ENCODE measurements around the gene C16orf78.

The C16orf78 gene

GRCh38 chr16:49365711-49366509, 7.7 kb upstream of the C16orf78 start:
- no peak overlapping the region for H3K27ac ChIP-seq
- no peaks in the 10 kb centered on the region for H3K9me3 ChIP-seq (ENCODE audit: low read depth, low read length)
- H3K9ac ChIP-seq (ENCODE audit: insufficient read length): no peak overlapping the region
- no peak for TF ChIP-seq POLR2AphosphoS5 (IDR thresholded peaks at IDR 0.05; ENCODE audit: borderline replicate concordance, low read depth, low read length)
- TF ChIP-seq FOXP2 (optimal IDR thresholded peaks at IDR 0.05; ENCODE audit: control extremely low read depth, extremely low read length, insufficient read depth): no peak
- no peak for TF ChIP-seq EZH2 (IDR thresholded peaks at IDR 0.05)
- DNase-seq (ENCODE audit: low read depth, low spot score): no peak
- no peaks in the 10 kb centered on the region for H3K36me3 ChIP-seq (ENCODE audit: insufficient read depth, low read length)
- H3K4me3 ChIP-seq: no peak overlapping the region

- Histone ChIP-seq H3K36me3 (ENCODE audit: insufficient read depth, low read length) (no peaks in the 10 kb centered on the region), H3K9me3 (ENCODE audit: low read depth, low read length) (no peaks in the 10 kb centered on the region), H3K9ac (ENCODE audit: insufficient read length) (no peak overlapping the region), H3K27ac (no peak overlapping the region), H3K4me3 (no peak overlapping the region)
- no peak for TF ChIP-seq EZH2 (IDR thresholded peaks at IDR 0.05)
- no peak for TF ChIP-seq POLR2AphosphoS5 (IDR thresholded peaks at IDR 0.05; ENCODE audit: borderline replicate concordance, low read depth, low read length)
- TF ChIP-seq FOXP2 (optimal IDR thresholded peaks at IDR 0.05; ENCODE audit: control extremely low read depth, extremely low read length, insufficient read depth): no peak
- DNase-seq (ENCODE audit: low read depth, low spot score): no peak
Observed at GRCh38 chr16:49366669-49367068, 6.9 kb upstream of the C16orf78 start.

DNA sequence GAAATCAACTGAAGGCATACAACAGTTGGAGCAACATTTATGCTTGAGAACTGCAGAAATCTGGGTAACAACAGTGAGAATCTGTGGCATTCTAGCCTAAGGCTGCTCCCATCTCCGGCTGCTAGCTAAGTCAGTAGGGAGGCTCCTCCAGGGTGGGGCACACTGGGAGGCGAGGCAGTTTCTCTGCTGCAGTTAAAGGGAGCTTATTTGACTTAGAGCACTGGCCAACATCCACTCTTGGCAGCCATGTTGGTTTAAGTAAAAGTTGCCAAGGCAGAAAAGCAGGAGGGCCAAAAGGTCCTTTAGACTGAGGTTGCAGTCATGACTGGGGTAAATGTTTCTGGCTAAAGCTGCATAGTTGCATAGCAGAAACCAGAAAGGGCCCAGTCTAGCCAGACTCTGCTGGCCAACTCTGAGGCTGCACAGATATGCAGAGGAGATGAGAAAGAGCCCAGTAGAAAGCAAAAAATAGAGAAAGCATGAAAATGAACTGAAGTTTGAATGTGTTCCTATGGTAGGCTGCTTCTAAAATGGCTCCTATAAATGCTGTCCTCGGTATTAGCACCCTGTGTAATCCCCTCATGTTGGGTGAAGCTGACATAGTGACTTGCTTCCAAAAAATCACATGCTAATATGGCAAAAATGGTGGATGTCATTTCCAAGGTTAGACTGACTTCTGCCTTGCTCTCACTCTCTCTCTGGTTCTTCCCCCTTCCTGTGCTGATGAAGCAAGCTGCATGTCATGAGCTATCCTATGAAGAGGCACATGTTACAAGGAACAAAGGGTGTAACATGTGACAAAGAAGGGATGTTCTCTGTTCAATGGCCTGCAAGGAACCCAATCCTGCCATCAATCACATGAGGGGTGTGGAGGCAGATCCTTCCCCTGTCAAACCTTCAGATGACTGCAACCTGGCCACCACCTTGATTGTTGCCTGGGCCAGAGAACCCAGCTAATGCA, 3.7 kb upstream of the C16orf78 start:
- no peak overlapping the region for H3K4me3 ChIP-seq
- no peak overlapping the region for H3K9ac ChIP-seq (ENCODE audit: insufficient read length)
- H3K27ac ChIP-seq: no peak overlapping the region

GRCh38 chr16:49376206-49376605, 2.6 kb downstream of the C16orf78 start:
- H3K9me3 ChIP-seq (ENCODE audit: low read depth, low read length): no peaks in the 10 kb centered on the region
- no peak overlapping the region for H3K4me3 ChIP-seq
- no peak for DNase-seq (ENCODE audit: low read depth, low spot score)
- no peak overlapping the region for H3K9ac ChIP-seq (ENCODE audit: insufficient read length)
- TF ChIP-seq POLR2AphosphoS5 (IDR thresholded peaks at IDR 0.05; ENCODE audit: borderline replicate concordance, low read depth, low read length) (no peak), FOXP2 (optimal IDR thresholded peaks at IDR 0.05; ENCODE audit: control extremely low read depth, extremely low read length, insufficient read depth) (no peak), EZH2 (IDR thresholded peaks at IDR 0.05) (no peak)
- H3K27ac ChIP-seq: no peak overlapping the region
- no peaks in the 10 kb centered on the region for H3K36me3 ChIP-seq (ENCODE audit: insufficient read depth, low read length)

More for the DNA sequence above, 3.7 kb upstream of the C16orf78 start:
- Histone ChIP-seq H3K9me3 (ENCODE audit: low read depth, low read length) (no peaks in the 10 kb centered on the region), H3K36me3 (ENCODE audit: insufficient read depth, low read length) (no peaks in the 10 kb centered on the region)
- DNase-seq (ENCODE audit: low read depth, low spot score): no peak
- TF ChIP-seq FOXP2 (optimal IDR thresholded peaks at IDR 0.05; ENCODE audit: control extremely low read depth, extremely low read length, insufficient read depth): no peak
- TF ChIP-seq EZH2 (IDR thresholded peaks at IDR 0.05): no peak
- no peak for TF ChIP-seq POLR2AphosphoS5 (IDR thresholded peaks at IDR 0.05; ENCODE audit: borderline replicate concordance, low read depth, low read length)

DNA sequence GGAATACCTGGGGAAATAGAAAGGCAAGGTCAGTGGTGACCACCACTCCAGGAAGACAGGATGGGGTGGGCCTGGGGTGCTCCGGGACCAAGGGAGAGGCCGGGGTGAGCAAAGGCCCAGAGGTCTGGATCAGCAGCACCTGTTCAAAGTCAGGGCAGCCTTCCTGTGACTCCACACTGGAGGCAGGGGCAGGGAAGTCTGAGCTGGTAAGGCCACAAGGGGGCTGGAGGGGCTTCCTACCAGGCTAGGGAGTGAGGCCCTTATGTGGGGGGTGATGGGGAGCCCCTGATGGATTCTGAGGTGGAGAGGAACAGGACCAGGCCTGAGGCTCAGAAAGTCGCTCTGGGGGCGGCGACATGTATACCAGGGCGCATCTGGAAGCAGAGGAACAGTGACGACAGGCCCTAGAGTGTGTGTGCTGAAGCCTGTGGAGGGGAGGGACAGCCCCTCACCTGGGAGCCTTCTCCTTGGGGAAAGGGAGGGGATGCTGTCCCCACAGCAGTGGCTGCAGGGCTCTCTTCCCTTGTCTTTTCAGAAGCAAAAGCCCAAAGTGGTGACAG, 3.7 kb downstream of the C16orf78 start:
- Histone ChIP-seq H3K27ac (no peak overlapping the region), H3K9me3 (ENCODE audit: low read depth, low read length) (no peaks in the 10 kb centered on the region), H3K36me3 (ENCODE audit: insufficient read depth, low read length) (no peaks in the 10 kb centered on the region), H3K9ac (ENCODE audit: insufficient read length) (no peak overlapping the region), H3K4me3 (no peak overlapping the region)
- no peak for TF ChIP-seq POLR2AphosphoS5 (IDR thresholded peaks at IDR 0.05; ENCODE audit: borderline replicate concordance, low read depth, low read length)
- no peak for TF ChIP-seq FOXP2 (optimal IDR thresholded peaks at IDR 0.05; ENCODE audit: control extremely low read depth, extremely low read length, insufficient read depth)
- no peak for TF ChIP-seq EZH2 (IDR thresholded peaks at IDR 0.05)
- no peak for DNase-seq (ENCODE audit: low read depth, low spot score)

GRCh38 chr16:49378238-49378637, 4.6 kb downstream of the C16orf78 start:
- Histone ChIP-seq H3K9ac (ENCODE audit: insufficient read length) (no peak overlapping the region), H3K27ac (no peak overlapping the region), H3K36me3 (ENCODE audit: insufficient read depth, low read length) (no peaks in the 10 kb centered on the region), H3K9me3 (ENCODE audit: low read depth, low read length) (no peaks in the 10 kb centered on the region), H3K4me3 (no peak overlapping the region)
- DNase-seq (ENCODE audit: low read depth, low spot score): no peak
- no peak for TF ChIP-seq POLR2AphosphoS5 (IDR thresholded peaks at IDR 0.05; ENCODE audit: borderline replicate concordance, low read depth, low read length)
- no peak for TF ChIP-seq EZH2 (IDR thresholded peaks at IDR 0.05)
- TF ChIP-seq FOXP2 (optimal IDR thresholded peaks at IDR 0.05; ENCODE audit: control extremely low read depth, extremely low read length, insufficient read depth): no peak

- no peak for TF ChIP-seq POLR2AphosphoS5 (IDR thresholded peaks at IDR 0.05; ENCODE audit: borderline replicate concordance, low read depth, low read length)
- TF ChIP-seq EZH2 (IDR thresholded peaks at IDR 0.05): no peak
- H3K4me3 ChIP-seq: no peak overlapping the region
- H3K27ac ChIP-seq: no peak overlapping the region
- no peak for DNase-seq (ENCODE audit: low read depth, low spot score)
- no peak overlapping the region for H3K9ac ChIP-seq (ENCODE audit: insufficient read length)
- H3K9me3 ChIP-seq (ENCODE audit: low read depth, low read length): no peaks in the 10 kb centered on the region
- no peaks in the 10 kb centered on the region for H3K36me3 ChIP-seq (ENCODE audit: insufficient read depth, low read length)
Observed at GRCh38 chr16:49378816-49379215, 5.2 kb downstream of the C16orf78 start.

- no peak overlapping the region for H3K4me3 ChIP-seq
- no peak for DNase-seq (ENCODE audit: low read depth, low spot score)
- no peak for TF ChIP-seq EZH2 (IDR thresholded peaks at IDR 0.05)
- no peak for TF ChIP-seq FOXP2 (optimal IDR thresholded peaks at IDR 0.05; ENCODE audit: control extremely low read depth, extremely low read length, insufficient read depth)
- no peak for TF ChIP-seq POLR2AphosphoS5 (IDR thresholded peaks at IDR 0.05; ENCODE audit: borderline replicate concordance, low read depth, low read length)
Observed at GRCh38 chr16:49382916-49383315, 9.3 kb downstream of the C16orf78 start.

More at GRCh38 chr16:49382916-49383315, 9.3 kb downstream of the C16orf78 start:
- Histone ChIP-seq H3K36me3 (ENCODE audit: insufficient read depth, low read length) (no peaks in the 10 kb centered on the region), H3K9me3 (ENCODE audit: low read depth, low read length) (no peaks in the 10 kb centered on the region), H3K27ac (no peak overlapping the region), H3K9ac (ENCODE audit: insufficient read length) (no peak overlapping the region)
